Transverse colon (tissue), 4 donors: ENCODE results near the gene WDR77. TPM values are rescaled to one million over a fixed set of nuclear protein-coding genes. Genes with fewer than 3 reads are reported as not detected.

Experiments
- DNase-seq: peaks from one replicate; pipeline ENCODE4 v3.0.0-alpha.2; 2019
- H3K27ac ChIP-seq, 4 donors: fragments of 200-600 bp; sonication (generic); 2 replicates each; pipeline ENCODE4 v1.5.1; 2016 to 2018; ENCODE audit warnings: inconsistent platforms in 4 of 4
- H3K27me3 ChIP-seq: fragments of 200-600 bp; sonication (generic); 2 replicates; pipeline ENCODE4 v1.5.1; 2017; ENCODE audit warnings: inconsistent platforms
- H3K36me3 ChIP-seq, 4 donors: fragments of 200-600 bp; sonication (generic); 2 replicates each; pipeline ENCODE4 v1.5.1; 2017 to 2019; ENCODE audit warnings: inconsistent platforms in 4 of 4
- H3K4me1 ChIP-seq, 4 donors: fragments of 200-600 bp; sonication (generic); 2 replicates each; pipeline ENCODE4 v1.5.1; 2017 to 2020; ENCODE audit warnings: inconsistent platforms in 4 of 4
- H3K4me3 ChIP-seq, 4 donors: fragments of 200-600 bp; sonication (generic); 1 replicate in 1 of 4; 2 replicates in 3 of 4; pipeline versions ENCODE4 v1.5.1 to v1.6.1; 2017 to 2019; ENCODE audit warnings: inconsistent platforms in 4 of 4
- H3K9me3 ChIP-seq, 2 donors: fragments of 200-600 bp; sonication (generic); 2 replicates each; pipeline ENCODE4 v1.5.1; 2017 to 2019; ENCODE audit warnings: inconsistent platforms in 2 of 2
- CTCF ChIP-seq, 5 experiments: fragments of 200-600 bp in 3 of 5; fragments of 450-650 bp in 2 of 5; sonication (generic) in 3 of 5; IDR thresholded peaks; 1 replicate in 2 of 5; 2 replicates in 3 of 5; pipeline ENCODE4 v1.5.1; 2016 to 2017; ENCODE audit warnings: antibody characterized with exemption in 5 of 5, inconsistent platforms in 3 of 5, mild to moderate bottlenecking in 2 of 5, moderate library complexity in 1 of 5
- EP300 ChIP-seq: sonication (generic); formaldehyde crosslinking; IDR thresholded peaks from one replicate; pipeline ENCODE4 v1.6.1; 2017; ENCODE audit warnings: antibody characterized with exemption, low read depth
- POLR2A ChIP-seq: fragments of 450-650 bp; IDR thresholded peaks from one replicate; pipeline ENCODE4 v1.6.1; 2016; ENCODE audit warnings: antibody characterized with exemption, mild to moderate bottlenecking, moderate library complexity
- POLR2AphosphoS5 ChIP-seq, 3 donors: sonication (generic); formaldehyde crosslinking; IDR thresholded peaks; one replicate each; pipeline ENCODE4 v1.6.1; 2016; ENCODE audit warnings: antibody characterized with exemption in 3 of 3
- WGBS, 2 donors: methylation state at CpG; one replicate each; pipeline ENCODE4 v1.1.5; 2018; ENCODE audit warnings: low coverage in 1 of 2; 5-methylcytosine and 5-hydroxymethylcytosine counted together
- in situ Hi-C, 4 donors: fragments of 200-750 bp; cut with MboI; loops; one replicate each; pipeline versions ENCODE4 v1.15.0 to v1.15.1; 2017; ENCODE audit warnings: low sequenced_read_pairs in 3 of 4, low pct_ligation_motif_present in 1 of 4, low pct_unique_long_range_greater_than_20kb in 1 of 4
- intact Hi-C: fragments of 100-400 bp; cut with DNase I; formaldehyde crosslinking; loops from one replicate; pipeline ENCODE4 v1.15.1; 2023; ENCODE audit warnings: low total_unique reads
- total RNA-seq, 4 donors: library from RNA; depleted of rRNA; stranded (reverse); fragments of >200 nt; gene quantifications; one replicate each; pipeline ENCODE4 v1.1.0, GENCODE V29; 2016

Gene WDR77
- total RNA-seq, 4 donors from 2014 or later: 10.7 to 46.0 (median 21.8) TPM

GRCh38 chr1:111474521-111474920, 25.5 kb upstream of the WDR77 start:
- Histone ChIP-seq H3K4me3 (peak overlapping the region in 1 of 4 donors; percentile 24), H3K27me3 (no peaks in the 10 kb centered on the region), H3K27ac (peak overlapping the region; percentile 14 to 60 (median 50)), H3K36me3 (peaks cover 0 to 1% (median 0%) of the 10 kb centered on the region in 4 donors), H3K4me1 (peaks cover 0 to 8% (median 0%) of the 10 kb centered on the region in 4 donors), H3K9me3 (no peaks in the 10 kb centered on the region)
- in situ Hi-C loops (no loop called here), intact Hi-C loops (no loop called here)
- DNase-seq: no peak
- TF ChIP-seq EP300 (no peak), CTCF (IDR thresholded peaks at IDR 0.05) (no peak), POLR2AphosphoS5 (IDR thresholded peaks at IDR 0.05) (no peak), POLR2A (no peak)
- WGBS, 2 donors: 88 to 89% methylated on average over 4 of the region's 4 CpGs

GRCh38 chr1:111474106-111474505, 25.1 kb upstream of the WDR77 start:
- peaks cover 0 to 8% (median 0%) of the 10 kb centered on the region in 4 donors for H3K4me1 ChIP-seq
- WGBS, 2 donors: 71 to 74% methylated on average over 5 of the region's 5 CpGs
- peak overlapping the region in 1 of 4 donors; percentile 24 for H3K4me3 ChIP-seq
- intact Hi-C loops (no loop called here), in situ Hi-C loops (no loop called here)
- H3K27me3 ChIP-seq: no peaks in the 10 kb centered on the region
- TF ChIP-seq EP300: no peak
- TF ChIP-seq CTCF (IDR thresholded peaks at IDR 0.05): no peak
- no peak for TF ChIP-seq POLR2A
- TF ChIP-seq POLR2AphosphoS5 (IDR thresholded peaks at IDR 0.05): no peak
- DNase-seq: no peak
- peak overlapping the region; percentile 14 to 60 (median 50) for H3K27ac ChIP-seq
- H3K36me3 ChIP-seq: peaks cover 0 to 4% (median 0%) of the 10 kb centered on the region in 4 donors
- no peaks in the 10 kb centered on the region for H3K9me3 ChIP-seq

GRCh38 chr1:111471538-111471937, 22.5 kb upstream of the WDR77 start:
- TF ChIP-seq CTCF (IDR thresholded peaks at IDR 0.05) (no peak), EP300 (no peak), POLR2A (no peak), POLR2AphosphoS5 (IDR thresholded peaks at IDR 0.05) (no peak)
- H3K9me3 ChIP-seq: no peaks in the 10 kb centered on the region
- intact Hi-C loops (no loop called here), in situ Hi-C loops (no loop called here)
- 85 to 97% methylated on average over 1 to 3 of the region's 3 CpGs for WGBS, 2 donors
- H3K4me1 ChIP-seq: no peaks in the 10 kb centered on the region
- no peaks in the 10 kb centered on the region for H3K27me3 ChIP-seq
- peaks cover 0 to 9% (median 4%) of the 10 kb centered on the region in 4 donors for H3K36me3 ChIP-seq
- H3K27ac ChIP-seq: peak overlapping the region in 3 of 4 donors; percentile 47 to 50 (median 48)
- no peak for DNase-seq
- no peak overlapping the region for H3K4me3 ChIP-seq

- no peaks in the 10 kb centered on the region for H3K9me3 ChIP-seq
- peaks cover 0 to 9% (median 5%) of the 10 kb centered on the region in 4 donors for H3K36me3 ChIP-seq
- TF ChIP-seq CTCF (IDR thresholded peaks at IDR 0.05) (no peak), EP300 (no peak), POLR2AphosphoS5 (IDR thresholded peaks at IDR 0.05) (no peak), POLR2A (no peak)
- intact Hi-C loops: no loop called here
- H3K4me1 ChIP-seq: no peaks in the 10 kb centered on the region
- H3K27ac ChIP-seq: peak overlapping the region; percentile 32 to 56 (median 48)
- in situ Hi-C loops: no loop called here
- H3K27me3 ChIP-seq: no peaks in the 10 kb centered on the region
- H3K4me3 ChIP-seq: no peak overlapping the region
- DNase-seq: peak; percentile 57
- 48 to 58% methylated on average over 3 of the region's 3 CpGs for WGBS, 2 donors
Observed at GRCh38 chr1:111471012-111471411, 22.0 kb upstream of the WDR77 start.
